Measurements from ENCODE around the gene DST. TPM values are rescaled to one million over a fixed set of nuclear protein-coding genes. Genes with fewer than 3 reads are reported as not detected.

DST gene
- total RNA-seq, 1 experiment from 2014 or later: 144 TPM

- CTCF ChIA-PET: no interaction called here
These were observed 13.3 kb upstream of the DST start for GRCh38 chr6:56655996-56656395.

GRCh38 chr6:56655249-56655648 is 12.6 kb upstream of the DST start:
- no peak overlapping the region for H3K9ac ChIP-seq (ENCODE audit: low read length)
- no peak overlapping the region for H2AFZ ChIP-seq (ENCODE audit: low read depth, low read length, poor library complexity, severe bottlenecking)
- no peak overlapping the region for H3K4me2 ChIP-seq (ENCODE audit: low read length)
- ChIA-PET CTCF (no interaction called here), POLR2A (no interaction called here), RAD21 (ENCODE audit: low non-redundant PET in 1 of 2, low total read pairs in 2 of 2, uncharacterized antibody in 2 of 2, unreplicated experiment in 2 of 2) (no interaction called here)
- ATAC-seq (no peak), DNase-seq (ENCODE audit: low read depth, low spot score) (no peak)
- H4K20me1 ChIP-seq (ENCODE audit: insufficient read depth): no peaks in the 10 kb centered on the region
- intact Hi-C loops (cut with micrococcal nuclease): no loop called here
- BruUV-seq (replicated peaks): no TSS peak
- H3K36me3 ChIP-seq (ENCODE audit: control insufficient read depth in 1 of 2, insufficient read depth in 2 of 2, low read length in 2 of 2): no peaks in the 10 kb centered on the region
- H3K4me1 ChIP-seq (ENCODE audit: control insufficient read depth in 1 of 2, insufficient read depth in 2 of 2, low read length in 2 of 2): peaks cover 49 to 74% of the 10 kb centered on the region in 2 experiments
- TF ChIP-seq, protein P1, sequence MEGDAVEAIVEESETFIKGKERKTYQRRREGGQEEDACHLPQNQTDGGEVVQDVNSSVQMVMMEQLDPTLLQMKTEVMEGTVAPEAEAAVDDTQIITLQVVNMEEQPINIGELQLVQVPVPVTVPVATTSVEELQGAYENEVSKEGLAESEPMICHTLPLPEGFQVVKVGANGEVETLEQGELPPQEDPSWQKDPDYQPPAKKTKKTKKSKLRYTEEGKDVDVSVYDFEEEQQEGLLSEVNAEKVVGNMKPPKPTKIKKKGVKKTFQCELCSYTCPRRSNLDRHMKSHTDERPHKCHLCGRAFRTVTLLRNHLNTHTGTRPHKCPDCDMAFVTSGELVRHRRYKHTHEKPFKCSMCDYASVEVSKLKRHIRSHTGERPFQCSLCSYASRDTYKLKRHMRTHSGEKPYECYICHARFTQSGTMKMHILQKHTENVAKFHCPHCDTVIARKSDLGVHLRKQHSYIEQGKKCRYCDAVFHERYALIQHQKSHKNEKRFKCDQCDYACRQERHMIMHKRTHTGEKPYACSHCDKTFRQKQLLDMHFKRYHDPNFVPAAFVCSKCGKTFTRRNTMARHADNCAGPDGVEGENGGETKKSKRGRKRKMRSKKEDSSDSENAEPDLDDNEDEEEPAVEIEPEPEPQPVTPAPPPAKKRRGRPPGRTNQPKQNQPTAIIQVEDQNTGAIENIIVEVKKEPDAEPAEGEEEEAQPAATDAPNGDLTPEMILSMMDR (IDR thresholded peaks at IDR 0.05 in 2 of 3, conservative IDR thresholded peaks at IDR 0.05 in 1 of 3; ENCODE audit: borderline replicate concordance in 1 of 3, insufficient read depth in 1 of 3, low read depth in 2 of 3, low read length in 2 of 3): no peak
- TF ChIP-seq SP1 (IDR thresholded peaks at IDR 0.05; ENCODE audit: low read depth) (no peak), EZH2 (IDR thresholded peaks at IDR 0.05) (no peak), RAD21 (IDR thresholded peaks at IDR 0.05; ENCODE audit: low read depth) (no peak), SIN3A (IDR thresholded peaks at IDR 0.05; ENCODE audit: low read depth) (no peak), ELF1 (IDR thresholded peaks at IDR 0.05; ENCODE audit: borderline replicate concordance, low read depth) (no peak), EGR1 (IDR thresholded peaks at IDR 0.05; ENCODE audit: low read depth) (no peak), POLR2A (IDR thresholded peaks at IDR 0.05; ENCODE audit: borderline replicate concordance, extremely low read depth, insufficient read depth, insufficient read length) (no peak), CBX3 (IDR thresholded peaks at IDR 0.05; ENCODE audit: low read depth) (no peak), CEBPB (IDR thresholded peaks at IDR 0.05; ENCODE audit: low read depth) (no peak), POLR2AphosphoS5 (IDR thresholded peaks at IDR 0.05; ENCODE audit: low read depth, low read length) (no peak)
- TF ChIP-seq, protein P2, sequence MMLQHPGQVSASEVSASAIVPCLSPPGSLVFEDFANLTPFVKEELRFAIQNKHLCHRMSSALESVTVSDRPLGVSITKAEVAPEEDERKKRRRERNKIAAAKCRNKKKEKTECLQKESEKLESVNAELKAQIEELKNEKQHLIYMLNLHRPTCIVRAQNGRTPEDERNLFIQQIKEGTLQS (IDR thresholded peaks at IDR 0.05): no peak
- no peaks in the 10 kb centered on the region for H3K9me3 ChIP-seq (ENCODE audit: control insufficient read depth in 1 of 2, insufficient read depth in 1 of 2, low read depth in 1 of 2, low read length in 2 of 2)
- peak overlapping the region; percentile 86 for H3K27ac ChIP-seq (ENCODE audit: low read depth, low read length)
- no peaks in the 10 kb centered on the region for H3K27me3 ChIP-seq (ENCODE audit: insufficient read depth, low read length)
- no peaks in the 10 kb centered on the region for H3K9me2 ChIP-seq (ENCODE audit: insufficient read depth)
- H3K79me2 ChIP-seq (ENCODE audit: insufficient read depth, low read length): peaks cover 3% of the 10 kb centered on the region; the same call in 1 of the 2 replicates
- no peak overlapping the region for H3K4me3 ChIP-seq (replicated peaks in 1 of 2; ENCODE audit: low read depth in 1 of 2, low read length in 2 of 2)

More at GRCh38 chr6:56655996-56656395, 13.3 kb upstream of the DST start:
- Histone ChIP-seq H3K27ac (ENCODE audit: low read depth, low read length) (0 out of 2 replicates have a peak overlapping the region, but pooled peaks have one; percentile 26), H3K4me2 (ENCODE audit: low read length) (no peak overlapping the region), H3K27me3 (ENCODE audit: insufficient read depth, low read length) (no peaks in the 10 kb centered on the region), H2AFZ (ENCODE audit: low read depth, low read length, poor library complexity, severe bottlenecking) (no peak overlapping the region), H3K36me3 (ENCODE audit: control insufficient read depth in 1 of 2, insufficient read depth in 2 of 2, low read length in 2 of 2) (no peaks in the 10 kb centered on the region), H3K79me2 (ENCODE audit: insufficient read depth, low read length) (peaks cover 3% of the 10 kb centered on the region; the same call in 1 of the 2 replicates), H4K20me1 (ENCODE audit: insufficient read depth) (no peaks in the 10 kb centered on the region), H3K9me2 (ENCODE audit: insufficient read depth) (no peaks in the 10 kb centered on the region), H3K9me3 (ENCODE audit: control insufficient read depth in 1 of 2, insufficient read depth in 1 of 2, low read depth in 1 of 2, low read length in 2 of 2) (no peaks in the 10 kb centered on the region), H3K4me3 (replicated peaks in 1 of 2; ENCODE audit: low read depth in 1 of 2, low read length in 2 of 2) (no peak overlapping the region), H3K9ac (ENCODE audit: low read length) (no peak overlapping the region), H3K4me1 (ENCODE audit: control insufficient read depth in 1 of 2, insufficient read depth in 2 of 2, low read length in 2 of 2) (peaks cover 44 to 69% of the 10 kb centered on the region in 2 experiments)
- DNase-seq (ENCODE audit: low read depth, low spot score) (no peak), ATAC-seq (no peak)
- intact Hi-C loops (cut with micrococcal nuclease): no loop called here
- POLR2A ChIA-PET: no interaction called here
- RAD21 ChIA-PET (ENCODE audit: low non-redundant PET in 1 of 2, low total read pairs in 2 of 2, uncharacterized antibody in 2 of 2, unreplicated experiment in 2 of 2): no interaction called here
- no TSS peak for BruUV-seq (replicated peaks)
- TF ChIP-seq, protein P3, sequence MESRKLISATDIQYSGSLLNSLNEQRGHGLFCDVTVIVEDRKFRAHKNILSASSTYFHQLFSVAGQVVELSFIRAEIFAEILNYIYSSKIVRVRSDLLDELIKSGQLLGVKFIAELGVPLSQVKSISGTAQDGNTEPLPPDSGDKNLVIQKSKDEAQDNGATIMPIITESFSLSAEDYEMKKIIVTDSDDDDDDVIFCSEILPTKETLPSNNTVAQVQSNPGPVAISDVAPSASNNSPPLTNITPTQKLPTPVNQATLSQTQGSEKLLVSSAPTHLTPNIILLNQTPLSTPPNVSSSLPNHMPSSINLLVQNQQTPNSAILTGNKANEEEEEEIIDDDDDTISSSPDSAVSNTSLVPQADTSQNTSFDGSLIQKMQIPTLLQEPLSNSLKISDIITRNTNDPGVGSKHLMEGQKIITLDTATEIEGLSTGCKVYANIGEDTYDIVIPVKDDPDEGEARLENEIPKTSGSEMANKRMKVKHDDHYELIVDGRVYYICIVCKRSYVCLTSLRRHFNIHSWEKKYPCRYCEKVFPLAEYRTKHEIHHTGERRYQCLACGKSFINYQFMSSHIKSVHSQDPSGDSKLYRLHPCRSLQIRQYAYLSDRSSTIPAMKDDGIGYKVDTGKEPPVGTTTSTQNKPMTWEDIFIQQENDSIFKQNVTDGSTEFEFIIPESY (IDR thresholded peaks at IDR 0.05; ENCODE audit: extremely low read depth, insufficient replicate concordance, low read length): no peak
- TF ChIP-seq TCF7L2 (IDR thresholded peaks at IDR 0.05; ENCODE audit: borderline replicate concordance, extremely low read depth, insufficient read depth, insufficient read length): no peak
- no peak for TF ChIP-seq POLR2A (IDR thresholded peaks at IDR 0.05; ENCODE audit: borderline replicate concordance, extremely low read depth, insufficient read depth, insufficient read length)
- no peak for TF ChIP-seq ZFX (IDR thresholded peaks at IDR 0.05)
- no peak for TF ChIP-seq EZH2 (IDR thresholded peaks at IDR 0.05)
- TF ChIP-seq JUND (IDR thresholded peaks at IDR 0.05): no peak
- no peak for TF ChIP-seq SIN3A (IDR thresholded peaks at IDR 0.05; ENCODE audit: low read depth)
- no peak for TF ChIP-seq EGR1 (IDR thresholded peaks at IDR 0.05; ENCODE audit: low read depth)
- TF ChIP-seq CEBPB (IDR thresholded peaks at IDR 0.05; ENCODE audit: low read depth): no peak
- no peak for TF ChIP-seq CBX3 (IDR thresholded peaks at IDR 0.05; ENCODE audit: low read depth)
- TF ChIP-seq POLR2AphosphoS5 (IDR thresholded peaks at IDR 0.05; ENCODE audit: low read depth, low read length): no peak
- TF ChIP-seq ZNF274 (IDR thresholded peaks at IDR 0.05; ENCODE audit: low read depth, low read length): no peak
